Measurements from ENCODE around the gene FRMD4A.

The FRMD4A gene

DNA sequence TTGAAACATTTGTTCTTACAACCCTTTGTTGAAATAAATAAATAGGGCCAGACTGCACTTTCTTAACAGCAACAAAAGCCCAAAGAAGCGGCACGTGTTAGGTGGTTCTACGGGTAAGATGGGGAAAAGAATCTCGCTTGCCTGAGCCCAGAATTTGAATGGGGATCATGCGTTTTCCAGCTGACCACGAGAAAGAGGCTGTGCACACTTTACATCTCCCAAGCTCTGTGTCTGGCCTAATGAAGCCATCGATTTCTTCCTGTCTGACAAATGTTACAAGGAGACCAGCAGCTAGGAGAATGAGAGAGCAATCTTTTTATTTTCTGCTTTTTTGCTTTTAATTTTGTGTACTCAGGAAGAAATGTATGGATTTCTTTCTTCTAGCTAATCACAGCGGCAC, 52.2 kb downstream of the FRMD4A start:
- Histone ChIP-seq H3K4me1 (ENCODE audit: control insufficient read depth in 1 of 2, insufficient read depth in 1 of 2, low read depth in 1 of 2, low read length in 1 of 2) (no peaks in the 10 kb centered on the region), H3K4me3 (ENCODE audit: low read depth in 1 of 2, low read length in 1 of 2) (no peak overlapping the region)

DNA sequence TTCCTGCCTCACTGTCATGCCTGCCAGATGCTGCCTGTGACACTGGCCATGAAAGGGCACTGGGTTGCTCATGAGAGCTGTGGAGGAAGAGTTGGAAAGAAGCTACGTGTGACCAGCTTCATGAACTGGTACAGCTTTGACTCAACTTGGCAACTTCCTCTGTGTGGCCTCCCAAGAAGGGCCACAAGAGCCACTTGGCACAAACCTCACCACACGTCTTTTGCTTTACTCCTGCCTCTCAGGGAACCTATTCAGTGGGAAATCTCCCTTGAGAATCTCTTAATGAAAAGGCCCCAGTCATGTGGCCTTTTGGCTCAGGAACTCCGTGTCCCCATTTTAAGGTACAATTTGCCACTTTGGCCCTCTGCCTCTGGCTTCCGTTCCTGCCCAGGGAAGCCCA, 54.5 kb downstream of the FRMD4A start:
- Histone ChIP-seq H3K4me3 (ENCODE audit: low read depth in 1 of 2, low read length in 1 of 2) (no peak overlapping the region), H3K27ac (no peak overlapping the region), H3K27me3 (peaks cover 4% of the 10 kb centered on the region), H3K4me1 (ENCODE audit: control insufficient read depth in 1 of 2, insufficient read depth in 1 of 2, low read depth in 1 of 2, low read length in 1 of 2) (no peaks in the 10 kb centered on the region), H3K9me3 (no peaks in the 10 kb centered on the region), H3K36me3 (no peaks in the 10 kb centered on the region)
- TF ChIP-seq, protein P1, sequence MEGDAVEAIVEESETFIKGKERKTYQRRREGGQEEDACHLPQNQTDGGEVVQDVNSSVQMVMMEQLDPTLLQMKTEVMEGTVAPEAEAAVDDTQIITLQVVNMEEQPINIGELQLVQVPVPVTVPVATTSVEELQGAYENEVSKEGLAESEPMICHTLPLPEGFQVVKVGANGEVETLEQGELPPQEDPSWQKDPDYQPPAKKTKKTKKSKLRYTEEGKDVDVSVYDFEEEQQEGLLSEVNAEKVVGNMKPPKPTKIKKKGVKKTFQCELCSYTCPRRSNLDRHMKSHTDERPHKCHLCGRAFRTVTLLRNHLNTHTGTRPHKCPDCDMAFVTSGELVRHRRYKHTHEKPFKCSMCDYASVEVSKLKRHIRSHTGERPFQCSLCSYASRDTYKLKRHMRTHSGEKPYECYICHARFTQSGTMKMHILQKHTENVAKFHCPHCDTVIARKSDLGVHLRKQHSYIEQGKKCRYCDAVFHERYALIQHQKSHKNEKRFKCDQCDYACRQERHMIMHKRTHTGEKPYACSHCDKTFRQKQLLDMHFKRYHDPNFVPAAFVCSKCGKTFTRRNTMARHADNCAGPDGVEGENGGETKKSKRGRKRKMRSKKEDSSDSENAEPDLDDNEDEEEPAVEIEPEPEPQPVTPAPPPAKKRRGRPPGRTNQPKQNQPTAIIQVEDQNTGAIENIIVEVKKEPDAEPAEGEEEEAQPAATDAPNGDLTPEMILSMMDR (IDR thresholded peaks at IDR 0.05) = no peak

More for the DNA sequence above, 52.2 kb downstream of the FRMD4A start:
- TF ChIP-seq, protein P1 (IDR thresholded peaks at IDR 0.05) = no peak
- Histone ChIP-seq H3K27ac (no peak overlapping the region), H3K9me3 (no peaks in the 10 kb centered on the region), H3K36me3 (no peaks in the 10 kb centered on the region), H3K27me3 (peaks cover 4% of the 10 kb centered on the region)

DNA sequence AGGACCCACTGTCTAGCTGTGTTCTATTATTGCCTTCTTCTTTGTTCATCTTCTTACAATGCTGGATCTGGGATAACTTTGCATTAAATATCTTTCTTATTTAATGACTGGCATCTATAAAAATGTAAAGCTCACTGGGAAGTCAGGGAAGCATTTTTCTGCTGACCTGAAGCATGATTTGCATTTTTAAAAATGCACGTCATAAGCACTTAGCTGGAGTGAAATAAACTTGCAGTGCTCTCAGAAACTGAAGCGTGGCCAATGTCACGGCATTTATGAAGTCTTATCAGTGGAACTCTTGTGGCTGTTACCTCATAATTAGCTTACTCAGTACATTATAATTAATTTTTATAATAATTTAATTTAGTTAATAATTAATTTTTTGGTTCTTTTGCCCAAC, 59.1 kb downstream of the FRMD4A start:
- Histone ChIP-seq H3K36me3 (no peaks in the 10 kb centered on the region), H3K4me3 (ENCODE audit: low read depth in 1 of 2, low read length in 1 of 2) (no peak overlapping the region), H3K4me1 (ENCODE audit: control insufficient read depth in 1 of 2, insufficient read depth in 1 of 2, low read depth in 1 of 2, low read length in 1 of 2) (no peaks in the 10 kb centered on the region), H3K9me3 (no peaks in the 10 kb centered on the region), H3K27ac (no peak overlapping the region), H3K27me3 (no peaks in the 10 kb centered on the region)
- TF ChIP-seq, protein P1 (IDR thresholded peaks at IDR 0.05) = no peak

DNA sequence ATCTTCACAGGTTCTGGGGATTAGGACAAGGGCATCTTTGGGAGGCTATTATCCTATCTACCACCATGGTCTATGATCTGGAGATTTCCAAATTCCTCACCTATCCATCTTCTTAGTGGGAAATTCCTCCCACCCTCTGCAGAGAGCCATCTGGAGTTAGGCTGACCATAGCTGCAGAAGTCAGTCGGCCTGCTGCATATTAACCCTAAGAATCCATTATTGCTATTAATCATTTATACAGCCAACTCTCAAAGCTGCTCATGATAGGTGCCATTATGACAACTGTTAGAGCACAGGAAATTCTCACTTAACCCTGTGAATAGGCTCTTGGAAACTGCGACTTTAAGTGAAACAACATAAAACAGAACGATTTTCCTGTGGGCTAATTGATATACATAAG, 60.4 kb downstream of the FRMD4A start:
- no peaks in the 10 kb centered on the region for H3K36me3 ChIP-seq
- H3K27me3 ChIP-seq = no peaks in the 10 kb centered on the region
- TF ChIP-seq, protein P1 (IDR thresholded peaks at IDR 0.05) = no peak
- H3K4me3 ChIP-seq (ENCODE audit: low read depth in 1 of 2, low read length in 1 of 2) = no peak overlapping the region
- no peak overlapping the region for H3K27ac ChIP-seq
- no peaks in the 10 kb centered on the region for H3K4me1 ChIP-seq (ENCODE audit: control insufficient read depth in 1 of 2, insufficient read depth in 1 of 2, low read depth in 1 of 2, low read length in 1 of 2)
- H3K9me3 ChIP-seq = no peaks in the 10 kb centered on the region

DNA sequence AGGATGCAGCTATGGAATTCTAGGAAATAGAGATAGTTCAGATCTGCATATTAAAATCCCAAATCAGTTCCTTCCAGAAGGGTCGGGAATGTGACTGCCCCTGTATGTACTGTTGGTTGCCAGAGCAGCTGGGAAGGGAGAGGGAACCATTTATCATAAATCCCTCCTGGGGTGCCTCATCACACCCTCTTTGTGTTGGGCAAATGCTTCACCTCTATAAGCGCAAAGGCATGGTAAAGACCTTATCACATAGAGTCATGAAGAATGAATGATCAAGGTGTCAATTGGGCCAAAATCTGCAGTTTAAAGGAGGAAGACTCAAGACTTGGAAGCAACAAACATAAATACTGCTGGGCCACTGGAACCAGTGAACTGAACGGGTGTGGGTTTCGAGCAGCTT, 65.0 kb downstream of the FRMD4A start:
- TF ChIP-seq, protein P1 (IDR thresholded peaks at IDR 0.05) = no peak
- no peak overlapping the region for H3K4me3 ChIP-seq (ENCODE audit: low read depth in 1 of 2, low read length in 1 of 2)
- H3K9me3 ChIP-seq = no peaks in the 10 kb centered on the region
- H3K27me3 ChIP-seq = peaks cover 31% of the 10 kb centered on the region
- no peak overlapping the region for H3K27ac ChIP-seq
- H3K4me1 ChIP-seq (ENCODE audit: control insufficient read depth in 1 of 2, insufficient read depth in 1 of 2, low read depth in 1 of 2, low read length in 1 of 2) = no peaks in the 10 kb centered on the region
- no peaks in the 10 kb centered on the region for H3K36me3 ChIP-seq
